IMR-90 (cell line): ENCODE measurements around the gene UNC5B. TPM values are rescaled to one million over a fixed set of nuclear protein-coding genes. Genes with fewer than 3 reads are reported as not detected.

ENCODE experiments used
- ATAC-seq: fragments of 200-7000 bp; cut with Tn5 transposase; 2 replicates; pipeline ENCODE4 v1.9.1; 2020; ENCODE audit warnings: low read depth, mild to moderate bottlenecking, moderate library complexity
- BruUV-seq: library from RNA; stranded (reverse); fragments of 400-500 nt; replicated peaks from 2 replicates; lab custom pipeline; 2021; lab: Mats Ljungman, UMichigan
- CTCF ChIA-PET: fragments of 300-600 bp; formaldehyde crosslinking; extraction: SDS; loops from one replicate; lab custom pipeline; 2021; ENCODE audit warnings: antibody characterized with exemption; lab: Yijun Ruan, JAX
- POLR2A ChIA-PET: fragments of 300-600 bp; sonication (Branson Sonifier 250); formaldehyde crosslinking; loops from one replicate; lab custom pipeline; 2022; ENCODE audit warnings: antibody characterized with exemption; ENCODE audit not compliant: unreplicated experiment; lab: Charles Lee
- DNase-seq: peaks from one replicate; pipeline ENCODE4 v3.0.0; 2013
- H2AFZ ChIP-seq: replicated peaks from 2 replicates; pipeline ENCODE3; 2013; ENCODE audit warnings: low read length, mild to moderate bottlenecking; ENCODE audit not compliant: poor library complexity
- H2AK5ac ChIP-seq: 2 replicates; pipeline ENCODE4 v1.6.1; 2013; ENCODE audit warnings: low read depth, low read length, inconsistent platforms
- H2AK9ac ChIP-seq: replicated peaks from 2 replicates; pipeline ENCODE3; 2013; ENCODE audit warnings: mild to moderate bottlenecking, low read depth, low read length, moderate library complexity; ENCODE audit not compliant: poor library complexity
- H2BK120ac ChIP-seq: 2 replicates; pipeline ENCODE4 v1.6.1; 2013; ENCODE audit warnings: low read depth, low read length, inconsistent platforms
- H2BK15ac ChIP-seq: 3 replicates; pipeline ENCODE4 v1.6.1; 2013; ENCODE audit warnings: low read depth, low read length, inconsistent platforms
- H2BK20ac ChIP-seq: 2 replicates; pipeline ENCODE4 v1.6.1; 2013; ENCODE audit warnings: low read depth, mild to moderate bottlenecking, inconsistent platforms, low read length, moderate library complexity
- H2BK5ac ChIP-seq: 2 replicates; pipeline ENCODE4 v1.6.1; 2013; ENCODE audit warnings: mild to moderate bottlenecking, low read depth, low read length, inconsistent platforms; ENCODE audit not compliant: poor library complexity, severe bottlenecking
- H3K14ac ChIP-seq: replicated peaks from 2 replicates; pipeline ENCODE4 v1.6.1; 2013; ENCODE audit warnings: low read depth, low read length, inconsistent platforms
- H3K18ac ChIP-seq: 2 replicates; pipeline ENCODE4 v1.6.1; 2013; ENCODE audit warnings: low read depth, low read length, control low read depth
- H3K23ac ChIP-seq: 2 replicates; pipeline ENCODE4 v1.6.1; 2013; ENCODE audit warnings: low read depth, low read length, inconsistent platforms
- H3K27ac ChIP-seq: 2 replicates; pipeline ENCODE4 v1.5.1; 2013; ENCODE audit warnings: mild to moderate bottlenecking, control low read depth, low read length; ENCODE audit not compliant: insufficient read depth
- H3K27me3 ChIP-seq: 2 replicates; pipeline ENCODE4 v1.6.1; 2013; ENCODE audit warnings: low read length; ENCODE audit not compliant: control insufficient read depth, insufficient read depth
- H3K36me3 ChIP-seq: 2 replicates; pipeline ENCODE4 v1.6.1; 2013; ENCODE audit warnings: low read length, mixed read lengths; ENCODE audit not compliant: control insufficient read depth, insufficient read depth
- H3K4ac ChIP-seq: 2 replicates; pipeline ENCODE4 v1.6.1; 2013; ENCODE audit warnings: low read depth, low read length, inconsistent platforms
- H3K4me1 ChIP-seq: 2 replicates; pipeline ENCODE4 v1.6.1; 2013; ENCODE audit warnings: low read length, mixed read lengths; ENCODE audit not compliant: control insufficient read depth, insufficient read depth
- H3K4me2 ChIP-seq: 2 replicates; pipeline ENCODE4 v1.6.1; 2013; ENCODE audit warnings: low read depth, mild to moderate bottlenecking, control low read depth, low read length, moderate library complexity
- H3K4me3 ChIP-seq: 2 replicates; pipeline ENCODE4 v1.5.1; 2013; ENCODE audit warnings: low read depth, mild to moderate bottlenecking, control low read depth, low read length, moderate library complexity; ENCODE audit not compliant: insufficient read depth
- H3K56ac ChIP-seq: 2 replicates; pipeline ENCODE4 v1.6.1; 2013; ENCODE audit warnings: low read length, inconsistent platforms; ENCODE audit not compliant: insufficient read depth; ENCODE audit errors: extremely low read depth
- H3K79me1 ChIP-seq, 2 experiments: 2 replicates each; pipeline ENCODE4 v1.6.1; 2013; ENCODE audit warnings: low read length in 2 of 2, inconsistent platforms in 1 of 2, low read depth in 1 of 2
- H3K9ac ChIP-seq: 2 replicates; pipeline ENCODE4 v1.6.1; 2013; ENCODE audit warnings: low read depth, low read length, control low read depth
- H3K9me1 ChIP-seq: 2 replicates; pipeline ENCODE4 v1.6.1; 2013; ENCODE audit warnings: low read length, inconsistent platforms; ENCODE audit not compliant: insufficient read depth
- H3K9me3 ChIP-seq: 2 replicates; pipeline ENCODE4 v1.6.1; 2013; ENCODE audit warnings: low read length; ENCODE audit not compliant: control insufficient read depth, insufficient read depth
- H4K20me1 ChIP-seq: 2 replicates; pipeline ENCODE4 v1.6.1; 2013; ENCODE audit warnings: low read length, inconsistent platforms; ENCODE audit not compliant: insufficient read depth
- H4K5ac ChIP-seq: 2 replicates; pipeline ENCODE4 v1.6.1; 2013; ENCODE audit warnings: mild to moderate bottlenecking, low read depth, low read length, control low read depth
- H4K8ac ChIP-seq, 2 experiments: 2 replicates each; pipeline ENCODE4 v1.6.1; 2013; ENCODE audit warnings: low read depth in 2 of 2, low read length in 2 of 2, control low read depth in 1 of 2, inconsistent platforms in 1 of 2
- H4K91ac ChIP-seq: 2 replicates; pipeline ENCODE4 v1.6.1; 2013; ENCODE audit warnings: low read depth, low read length, inconsistent platforms; ENCODE audit not compliant: insufficient read depth
- CHD1 ChIP-seq: IDR thresholded peaks from 2 replicates; pipeline ENCODE4 v1.6.1; 2012; ENCODE audit warnings: low read depth, low read length, improper control_type of control experiment
- CTCF ChIP-seq: conservative IDR thresholded peaks from 2 replicates; pipeline ENCODE4 v1.5.1; 2012; ENCODE audit warnings: mild to moderate bottlenecking, low read depth, low read length, improper control_type of control experiment
- MAFK ChIP-seq: IDR thresholded peaks from 2 replicates; pipeline ENCODE4 v1.6.1; 2012; ENCODE audit warnings: low read depth, low read length, improper control_type of control experiment
- MAZ ChIP-seq: IDR thresholded peaks from 2 replicates; pipeline ENCODE4 v1.6.1; 2012; ENCODE audit warnings: low read depth, mild to moderate bottlenecking, low read length, improper control_type of control experiment, moderate library complexity, borderline replicate concordance
- NFE2L2 ChIP-seq: fragments of 150-350 bp; IDR thresholded peaks from 2 replicates; pipeline ENCODE4 v1.6.1; 2016; ENCODE audit warnings: low read depth, mild to moderate bottlenecking, low read length
- POLR2A ChIP-seq: IDR thresholded peaks from 2 replicates; pipeline ENCODE4 v1.6.1; 2012; ENCODE audit warnings: mild to moderate bottlenecking, low read depth, low read length
- SMC3 ChIP-seq: fragments of 150-350 bp; IDR thresholded peaks from 2 replicates; pipeline ENCODE4 v1.6.1; 2016; ENCODE audit warnings: low read depth, mild to moderate bottlenecking, antibody characterized with exemption, low read length, moderate library complexity
- WGBS, 2 experiments: methylation state at CpG; one replicate each; pipeline versions ENCODE4 v1.1.5 to v1.1.7; 2013; ENCODE audit warnings: missing lambda C conversion rate in 2 of 2; ENCODE audit not compliant: insufficient read length in 1 of 2; ENCODE audit errors: extremely low coverage in 2 of 2; 5-methylcytosine and 5-hydroxymethylcytosine counted together
- dilution Hi-C: fragments of 300-500 bp; cut with HindIII; formaldehyde crosslinking; loops from one replicate; pipeline ENCODE4 v1.14.3; 2018; ENCODE audit warnings: low sequenced_read_pairs; ENCODE audit not compliant: unreplicated experiment
- in situ Hi-C: fragments of 300-500 bp; cut with MboI; formaldehyde crosslinking; loops from 3 replicates; pipeline ENCODE4 v1.14.3; 2019; ENCODE audit warnings: low sequenced_read_pairs, inconsistent platforms, mixed read lengths
- intact Hi-C: fragments of 100-400 bp; cut with micrococcal nuclease; formaldehyde crosslinking; loops from 2 replicates; pipeline ENCODE4 v1.10.0; 2022
- polyA plus RNA-seq, 3 experiments: library from polyadenylated mRNA; depleted of rRNA; stranded (reverse); fragments of >200 nt; gene quantifications; 2 replicates each; pipeline ENCODE4 v1.2.3, GENCODE V29; 2012; ENCODE audit warnings: low replicate concordance in 1 of 3
- total RNA-seq: library from RNA; depleted of rRNA; stranded (reverse); fragments of >200 nt; gene quantifications from 2 replicates; pipeline ENCODE4 v1.2.3, GENCODE V29; 2012

The UNC5B gene
- total and polyA plus RNA-seq, 2 of the 4 experiments (the other 2 are of a cell fraction) = 1.6 to 4.2 TPM

DNA sequence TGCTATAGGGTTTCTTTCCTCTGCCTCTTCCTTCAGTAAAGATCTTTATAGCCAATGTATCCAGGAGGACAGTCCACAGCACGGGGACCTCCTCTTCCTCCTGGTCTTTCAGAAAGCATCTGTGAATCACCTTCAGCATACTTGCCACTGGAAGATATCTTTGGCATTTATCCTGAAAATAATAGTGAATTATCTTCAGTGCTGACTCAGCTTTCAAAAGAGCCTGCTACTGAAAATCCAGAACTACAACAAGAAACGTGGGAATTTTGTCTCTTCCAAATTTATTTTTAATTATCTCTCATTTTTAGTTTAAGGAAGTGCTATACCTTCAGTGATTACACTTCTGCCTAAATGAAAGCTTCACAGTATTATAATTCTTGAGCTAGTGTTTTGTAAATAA is 7.6 kb upstream of the UNC5B start:
- intact Hi-C loops = no loop called here
- H3K56ac ChIP-seq = no peak overlapping the region
- no peak overlapping the region for H3K9ac ChIP-seq
- no peaks in the 10 kb centered on the region for H3K9me1 ChIP-seq
- no peaks in the 10 kb centered on the region for H3K36me3 ChIP-seq
- no peaks in the 10 kb centered on the region for H3K9me3 ChIP-seq
- no peak overlapping the region for H2AFZ ChIP-seq
- H2BK20ac ChIP-seq = no peak overlapping the region
- H3K4me2 ChIP-seq = no peak overlapping the region
- no peak overlapping the region for H4K8ac ChIP-seq
- H2BK5ac ChIP-seq = no peak overlapping the region
- H3K4me1 ChIP-seq = no peaks in the 10 kb centered on the region
- TF ChIP-seq POLR2A (no peak), NFE2L2 (no peak), MAFK (peak; percentile 85), CHD1 (no peak), SMC3 (no peak), MAZ (no peak), CTCF (no peak)
- H2BK120ac ChIP-seq = no peak overlapping the region
- no peak overlapping the region for H3K4me3 ChIP-seq
- no peak overlapping the region for H4K91ac ChIP-seq
- ChIA-PET CTCF (no interaction called here), POLR2A (no interaction called here)
- no peak overlapping the region for H3K23ac ChIP-seq
- H4K5ac ChIP-seq = no peak overlapping the region
- no peak overlapping the region for H3K14ac ChIP-seq
- no peak overlapping the region for H3K18ac ChIP-seq
- DNase-seq (no peak), ATAC-seq (no peak)
- no peak overlapping the region for H3K27ac ChIP-seq
- WGBS, 2 experiments = no CpG with 5 or more reads among the region's 2 CpGs
- in situ Hi-C loops = no loop called here
- peaks cover 42% of the 10 kb centered on the region for H3K27me3 ChIP-seq
- H4K20me1 ChIP-seq = no peaks in the 10 kb centered on the region
- no peak overlapping the region for H2BK15ac ChIP-seq
- BruUV-seq = no TSS peak
- dilution Hi-C loops = no loop called here
- no peaks in the 10 kb centered on the region for H3K79me1 ChIP-seq
- H2AK5ac ChIP-seq = no peak overlapping the region
- H3K4ac ChIP-seq = no peak overlapping the region
- H2AK9ac ChIP-seq = no peak overlapping the region
